NCI-H2227 (cell line): ENCODE data around the gene TIAM1.

Source experiments
- DNase-seq: peaks from one replicate; lab custom pipeline; 2025; ENCODE audit not compliant: unreplicated experiment; lab: John Stamatoyannopoulos, UW

TIAM1 gene, protein sequence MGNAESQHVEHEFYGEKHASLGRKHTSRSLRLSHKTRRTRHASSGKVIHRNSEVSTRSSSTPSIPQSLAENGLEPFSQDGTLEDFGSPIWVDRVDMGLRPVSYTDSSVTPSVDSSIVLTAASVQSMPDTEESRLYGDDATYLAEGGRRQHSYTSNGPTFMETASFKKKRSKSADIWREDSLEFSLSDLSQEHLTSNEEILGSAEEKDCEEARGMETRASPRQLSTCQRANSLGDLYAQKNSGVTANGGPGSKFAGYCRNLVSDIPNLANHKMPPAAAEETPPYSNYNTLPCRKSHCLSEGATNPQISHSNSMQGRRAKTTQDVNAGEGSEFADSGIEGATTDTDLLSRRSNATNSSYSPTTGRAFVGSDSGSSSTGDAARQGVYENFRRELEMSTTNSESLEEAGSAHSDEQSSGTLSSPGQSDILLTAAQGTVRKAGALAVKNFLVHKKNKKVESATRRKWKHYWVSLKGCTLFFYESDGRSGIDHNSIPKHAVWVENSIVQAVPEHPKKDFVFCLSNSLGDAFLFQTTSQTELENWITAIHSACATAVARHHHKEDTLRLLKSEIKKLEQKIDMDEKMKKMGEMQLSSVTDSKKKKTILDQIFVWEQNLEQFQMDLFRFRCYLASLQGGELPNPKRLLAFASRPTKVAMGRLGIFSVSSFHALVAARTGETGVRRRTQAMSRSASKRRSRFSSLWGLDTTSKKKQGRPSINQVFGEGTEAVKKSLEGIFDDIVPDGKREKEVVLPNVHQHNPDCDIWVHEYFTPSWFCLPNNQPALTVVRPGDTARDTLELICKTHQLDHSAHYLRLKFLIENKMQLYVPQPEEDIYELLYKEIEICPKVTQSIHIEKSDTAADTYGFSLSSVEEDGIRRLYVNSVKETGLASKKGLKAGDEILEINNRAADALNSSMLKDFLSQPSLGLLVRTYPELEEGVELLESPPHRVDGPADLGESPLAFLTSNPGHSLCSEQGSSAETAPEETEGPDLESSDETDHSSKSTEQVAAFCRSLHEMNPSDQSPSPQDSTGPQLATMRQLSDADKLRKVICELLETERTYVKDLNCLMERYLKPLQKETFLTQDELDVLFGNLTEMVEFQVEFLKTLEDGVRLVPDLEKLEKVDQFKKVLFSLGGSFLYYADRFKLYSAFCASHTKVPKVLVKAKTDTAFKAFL (N-terminal part only)

DNA sequence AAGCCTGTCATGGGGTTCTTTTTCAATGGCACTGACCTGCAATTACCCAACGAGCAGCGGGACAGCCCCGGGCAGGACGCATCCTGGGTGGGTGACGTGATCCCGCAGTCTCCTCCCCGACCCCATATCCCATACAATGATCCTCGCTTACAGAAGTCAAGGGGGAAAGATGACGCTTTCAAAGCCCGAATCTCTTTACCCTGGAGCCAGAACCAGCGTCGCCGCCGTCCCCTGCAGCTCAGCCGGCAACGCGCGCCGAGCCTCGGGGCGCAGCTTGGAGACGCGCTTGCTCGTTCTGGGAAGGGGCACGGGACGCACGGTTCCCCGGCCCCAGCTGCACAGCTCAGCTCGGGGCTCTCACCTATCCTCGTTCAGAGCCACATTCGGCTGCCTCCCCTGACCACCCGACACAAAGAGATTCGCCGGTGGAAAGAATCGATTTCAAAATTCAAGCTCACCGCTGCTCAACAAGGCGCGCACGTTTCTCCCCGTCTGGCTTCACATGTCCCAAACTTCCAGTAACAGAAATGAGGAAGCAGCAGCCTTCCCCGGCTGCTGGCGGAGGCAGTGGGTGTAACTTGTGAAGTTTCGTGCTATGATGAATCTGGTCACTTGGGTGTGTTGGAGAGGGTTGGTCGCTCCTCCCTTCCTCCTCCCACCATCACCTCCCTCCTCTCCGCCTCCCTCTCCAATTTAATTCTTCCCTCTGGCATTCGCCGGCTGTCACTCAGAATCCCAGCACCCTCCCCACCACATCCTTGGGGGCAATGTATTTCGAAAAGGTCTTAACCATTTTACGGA is at the start of gene TIAM1:
Gene TIAM1, minus strand, starts transcription at position 582 of the 801 bp plus-strand sequence. CDS start 77,289 bp downstream, outside the sequence.
- DNase-seq = peak; percentile 41

DNA sequence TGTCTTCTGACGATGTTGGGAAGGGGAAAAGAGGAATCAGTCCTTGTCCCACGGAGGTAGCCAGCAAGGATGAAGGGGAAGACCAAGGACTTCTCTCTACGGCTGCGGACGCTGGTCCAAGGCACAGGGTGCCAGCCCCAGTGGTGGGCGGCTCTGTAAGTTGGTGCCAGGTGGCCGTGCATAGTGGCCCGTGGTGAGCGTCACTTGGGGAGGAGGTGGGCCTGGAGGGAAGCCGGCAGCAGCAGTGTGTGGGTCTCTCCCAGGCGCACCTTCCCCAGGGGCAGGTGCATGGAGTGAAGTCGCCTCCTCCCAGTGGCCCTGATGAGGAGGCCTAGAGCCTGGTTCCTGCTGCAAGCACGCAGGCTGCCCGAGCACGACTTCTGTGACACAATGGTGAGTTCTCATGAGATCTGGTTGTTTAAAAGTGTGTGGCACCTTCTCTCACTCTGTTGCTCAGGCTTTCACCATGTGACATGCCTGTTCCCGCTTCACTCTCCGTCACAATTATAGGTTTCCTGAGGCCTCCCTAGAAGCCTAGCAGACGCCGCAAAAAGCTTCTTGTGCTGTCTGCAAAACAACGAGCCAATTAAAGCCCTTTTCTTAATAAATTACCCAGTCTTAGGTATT is 43.6 kb upstream of the TIAM1 start:
- peak; percentile 16 for DNase-seq

DNA sequence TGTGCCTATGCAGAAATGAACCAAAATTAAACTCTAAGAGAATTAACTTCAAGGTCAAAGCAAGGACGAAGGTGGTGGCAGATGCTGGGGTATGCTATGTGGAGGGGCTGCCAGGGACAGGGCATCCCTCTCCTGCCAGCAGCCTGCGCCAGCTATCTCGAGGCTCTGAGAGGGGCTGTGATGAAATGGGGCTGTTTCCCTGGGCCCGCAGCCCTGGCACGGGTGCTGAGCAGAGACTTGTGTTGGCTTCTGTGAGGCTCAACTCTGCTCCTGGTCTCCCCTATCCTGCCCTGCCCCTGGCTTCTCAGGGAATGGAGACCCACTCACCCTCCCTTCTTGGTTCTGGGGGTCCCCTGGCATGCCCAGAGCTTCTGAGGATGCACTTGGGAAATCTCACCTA is 41.9 kb upstream of the TIAM1 start:
- DNase-seq = no peak

DNA sequence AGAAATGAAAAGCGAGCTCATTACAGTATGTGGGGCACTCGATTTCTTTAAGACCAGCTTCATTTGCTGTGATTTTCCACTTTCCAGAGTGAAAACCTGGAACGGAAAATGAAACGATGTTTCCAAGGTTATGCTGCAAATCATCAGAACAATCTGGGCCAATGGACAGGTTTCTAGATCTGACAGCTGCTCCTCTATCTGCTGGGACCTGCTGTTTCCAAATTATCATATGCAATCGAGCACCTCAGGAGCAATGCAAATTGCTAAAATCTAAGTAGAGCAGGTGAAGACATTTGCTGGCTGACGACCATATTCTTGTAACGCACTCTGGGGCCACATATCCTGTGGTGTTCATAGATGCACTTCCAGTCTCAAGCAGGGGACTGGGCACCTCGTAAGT is 39.7 kb upstream of the TIAM1 start:
- no peak for DNase-seq

DNA sequence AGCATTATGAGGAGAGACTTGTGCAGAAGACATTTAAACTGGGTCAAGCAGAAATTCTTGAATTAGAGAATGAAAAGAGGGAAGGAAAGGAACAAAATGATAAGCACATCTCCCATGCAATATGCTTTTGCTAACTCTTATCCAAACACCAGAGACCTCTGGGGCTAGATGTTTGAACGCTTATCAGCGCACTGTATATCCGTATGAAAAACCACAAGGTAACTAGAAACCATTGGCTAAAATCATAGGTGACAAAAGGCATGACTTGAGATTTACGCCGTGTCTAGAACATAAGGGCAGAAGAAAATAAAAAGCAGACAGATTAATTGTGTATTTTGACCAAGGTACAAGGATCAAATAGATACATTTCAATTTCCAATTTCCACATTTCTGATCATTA is 38.0 kb upstream of the TIAM1 start:
- DNase-seq = no peak

DNA sequence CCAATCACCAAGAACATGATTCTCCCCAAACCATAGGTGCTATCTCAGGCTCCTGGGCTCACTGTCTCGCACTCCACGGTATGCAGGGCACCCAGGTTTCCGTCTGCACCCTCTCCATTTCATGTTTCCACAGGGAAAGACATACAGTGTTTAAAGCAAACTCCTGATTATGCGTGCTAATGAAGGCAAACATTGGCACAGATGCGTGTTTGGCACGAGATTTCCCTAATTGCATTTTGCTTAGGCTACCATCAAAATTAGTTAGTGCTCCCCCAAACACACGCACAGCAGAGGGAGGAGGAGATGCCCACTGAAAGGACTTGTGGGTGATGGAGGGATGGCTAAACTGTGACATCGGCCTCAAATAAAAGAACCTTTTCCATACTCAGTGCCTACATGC is 32.2 kb upstream of the TIAM1 start:
- no peak for DNase-seq

DNA sequence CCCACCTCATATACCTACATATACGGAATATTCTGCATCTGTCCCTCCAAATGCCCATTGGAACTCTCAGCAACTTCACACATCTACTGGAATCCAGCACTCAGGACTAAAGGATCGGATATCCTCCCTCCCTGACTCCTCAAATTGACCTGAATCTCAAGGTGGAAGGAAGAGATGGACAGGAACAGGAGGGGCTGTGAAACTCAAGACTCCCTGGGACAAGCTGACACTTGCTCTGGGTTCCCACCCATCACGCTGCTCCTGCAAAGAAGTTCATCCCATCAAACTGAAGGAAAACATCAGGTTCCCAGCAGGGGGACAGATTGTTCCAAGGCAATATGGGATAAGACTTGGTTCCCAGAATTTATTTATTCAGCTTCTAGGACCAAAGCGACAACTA is 30.3 kb upstream of the TIAM1 start:
- DNase-seq = no peak

DNA sequence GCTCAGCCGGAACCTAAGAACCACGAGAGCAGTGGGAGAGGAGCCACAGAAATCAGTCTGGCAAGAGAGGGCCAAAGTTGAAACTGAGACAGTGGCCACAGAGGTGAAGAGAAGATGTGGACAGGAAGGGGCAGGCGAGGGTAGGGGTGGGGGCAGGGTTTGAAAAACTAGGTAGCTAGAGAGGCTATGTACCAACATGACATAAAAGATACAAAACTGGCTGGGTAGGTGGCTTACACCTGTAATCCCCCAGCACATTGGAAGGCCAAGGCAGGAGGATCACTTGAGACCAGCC is 28.4 kb upstream of the TIAM1 start:
- DNase-seq = no peak

DNA sequence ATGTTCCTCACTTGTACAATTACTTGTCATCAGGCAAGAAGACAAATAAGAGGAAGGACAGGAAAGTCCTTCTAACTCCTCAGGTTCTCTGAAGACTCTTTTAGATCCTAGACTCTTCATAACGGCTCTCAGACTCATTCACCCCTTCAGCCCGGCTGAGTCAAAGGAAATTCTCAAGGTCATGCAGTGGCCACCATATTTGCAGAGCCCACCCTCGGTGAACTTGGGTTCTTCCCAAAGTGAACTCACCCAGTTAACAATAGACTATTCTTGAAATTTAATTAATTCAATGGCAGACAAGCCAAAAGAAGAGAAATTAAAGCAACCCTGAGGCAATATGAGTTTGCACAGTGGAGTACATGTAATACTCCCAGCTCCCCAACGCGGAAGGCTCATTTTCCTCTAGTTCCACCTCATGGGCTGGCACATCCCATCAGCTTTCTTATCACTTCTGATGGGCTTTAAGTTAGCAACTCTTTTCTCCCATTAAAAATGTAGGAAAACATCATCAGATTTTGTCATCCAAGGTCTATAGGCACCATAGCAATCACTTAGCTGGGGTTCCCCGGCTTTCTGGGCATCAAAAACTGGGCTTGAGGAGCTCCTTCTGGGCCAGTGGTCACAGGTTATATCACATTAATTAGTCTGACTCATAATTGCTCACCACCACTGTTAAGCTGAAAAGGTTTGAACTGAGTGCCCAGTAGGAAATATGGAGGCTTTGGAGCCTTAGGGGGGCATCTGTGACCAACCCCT is 27.8 kb upstream of the TIAM1 start:
- no peak for DNase-seq

DNA sequence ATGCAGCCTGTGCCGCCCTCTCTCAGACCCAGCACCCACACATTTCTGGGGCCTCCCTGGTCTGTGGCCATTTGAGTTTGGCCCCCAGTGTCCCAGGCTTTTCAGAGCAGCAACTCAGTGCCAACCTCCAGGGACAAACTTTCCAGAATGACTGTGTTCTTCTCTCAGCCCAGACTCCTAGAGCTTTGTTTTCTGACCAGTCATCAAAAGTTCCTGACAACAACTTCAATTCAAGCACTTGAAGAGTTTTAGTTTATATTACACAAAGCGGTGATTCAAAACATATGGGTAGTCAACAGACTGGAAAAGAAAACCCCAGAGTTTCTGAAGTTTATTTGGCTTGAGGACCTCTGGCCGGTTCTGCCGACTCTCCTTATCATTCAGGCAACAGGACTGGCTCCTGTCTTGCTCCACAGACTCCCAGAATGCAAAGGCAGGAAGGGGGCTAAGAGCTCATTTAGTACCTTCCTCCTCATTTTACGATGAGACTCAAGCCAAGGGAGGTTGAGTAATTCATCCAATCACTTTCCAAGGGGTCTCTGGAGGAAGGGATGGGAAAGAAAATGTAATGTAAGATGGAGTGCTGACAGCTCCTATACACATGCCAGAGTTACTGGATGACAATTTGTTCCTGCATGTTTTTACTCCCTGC is 27.0 kb upstream of the TIAM1 start:
- no peak for DNase-seq

DNA sequence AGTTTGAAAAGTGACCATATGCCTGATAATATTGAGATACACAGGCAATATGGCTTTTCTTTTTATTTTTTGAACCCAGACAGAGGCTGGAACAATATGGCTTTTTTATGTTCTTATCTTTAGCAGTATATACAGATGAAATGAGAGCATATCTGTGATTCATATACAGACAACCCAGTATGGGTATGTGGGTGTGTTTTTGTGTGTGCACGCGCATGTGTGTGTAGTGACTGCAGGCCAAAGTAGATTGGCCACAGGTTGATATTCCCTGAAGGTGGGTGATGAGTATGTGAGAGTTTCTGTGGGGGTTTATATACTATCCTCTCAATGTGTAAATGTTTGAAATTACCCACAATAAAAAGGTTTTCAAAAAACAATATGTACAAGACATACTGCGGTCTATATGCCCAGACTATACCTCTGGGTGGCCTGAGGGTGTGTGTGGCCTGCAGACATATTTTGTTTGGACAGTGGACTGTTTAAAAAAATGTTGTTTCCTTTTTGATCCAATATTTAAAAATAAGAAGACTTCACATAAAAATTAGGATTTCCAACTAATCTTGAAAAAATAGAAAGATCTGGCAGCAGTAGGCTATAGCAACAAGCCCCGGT is 26.3 kb upstream of the TIAM1 start:
- DNase-seq = no peak

DNA sequence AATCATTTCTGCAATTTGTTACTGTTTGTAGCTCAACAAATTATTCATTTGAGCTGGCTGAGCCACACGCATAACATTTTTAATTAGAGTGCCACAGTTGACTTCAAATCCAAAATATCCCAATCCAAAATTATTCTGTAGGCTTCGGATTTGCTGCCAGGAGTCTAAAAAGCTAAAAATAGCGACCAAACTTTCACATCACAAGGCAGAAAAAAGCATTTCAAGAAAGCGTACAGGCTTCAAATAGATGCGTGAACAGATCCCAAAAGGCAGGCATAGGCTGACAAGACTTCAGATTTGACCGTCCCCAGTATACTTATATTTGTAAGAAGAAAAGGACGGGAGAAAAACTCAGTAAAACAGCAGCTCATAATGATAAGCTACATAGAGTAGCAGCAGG is 24.3 kb upstream of the TIAM1 start:
- no peak for DNase-seq

DNA sequence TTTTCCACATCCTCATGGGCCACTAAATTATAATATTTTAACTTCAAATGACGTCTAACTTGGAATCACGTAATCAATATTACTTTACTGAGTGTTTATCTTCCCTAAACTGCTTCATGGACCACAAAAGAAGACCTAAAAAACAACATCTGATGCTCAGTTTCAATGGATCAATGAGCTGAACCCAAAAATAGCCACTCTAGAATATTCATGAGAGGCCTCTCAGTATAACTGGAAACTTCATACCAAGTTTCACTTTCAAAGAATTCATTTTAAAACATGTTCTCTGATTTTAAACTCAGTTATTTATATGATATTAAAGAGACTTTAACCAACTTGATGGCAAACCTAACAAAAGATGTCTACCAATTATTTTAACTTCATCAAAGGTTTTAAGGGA is 23.7 kb upstream of the TIAM1 start:
- DNase-seq = no peak

DNA sequence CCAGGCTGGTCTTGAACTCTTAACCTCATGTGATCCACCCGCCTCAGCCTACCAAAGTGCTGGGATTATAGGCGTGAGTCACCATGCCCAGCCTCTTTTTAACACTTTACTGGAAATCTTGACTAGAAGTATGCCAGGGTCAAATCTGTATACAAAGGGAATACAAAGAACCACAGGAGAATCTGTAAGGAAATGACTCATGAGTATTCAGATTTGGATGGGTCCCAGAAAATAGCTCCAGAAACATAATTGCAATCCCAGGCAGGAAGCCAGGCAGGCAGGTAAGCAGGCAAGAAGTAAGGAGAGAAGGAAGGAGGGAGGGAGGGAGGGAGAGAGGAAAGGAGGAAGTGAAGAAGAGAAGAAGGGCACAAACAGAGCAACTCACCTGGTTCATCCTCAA is 22.8 kb upstream of the TIAM1 start:
- DNase-seq = no peak

DNA sequence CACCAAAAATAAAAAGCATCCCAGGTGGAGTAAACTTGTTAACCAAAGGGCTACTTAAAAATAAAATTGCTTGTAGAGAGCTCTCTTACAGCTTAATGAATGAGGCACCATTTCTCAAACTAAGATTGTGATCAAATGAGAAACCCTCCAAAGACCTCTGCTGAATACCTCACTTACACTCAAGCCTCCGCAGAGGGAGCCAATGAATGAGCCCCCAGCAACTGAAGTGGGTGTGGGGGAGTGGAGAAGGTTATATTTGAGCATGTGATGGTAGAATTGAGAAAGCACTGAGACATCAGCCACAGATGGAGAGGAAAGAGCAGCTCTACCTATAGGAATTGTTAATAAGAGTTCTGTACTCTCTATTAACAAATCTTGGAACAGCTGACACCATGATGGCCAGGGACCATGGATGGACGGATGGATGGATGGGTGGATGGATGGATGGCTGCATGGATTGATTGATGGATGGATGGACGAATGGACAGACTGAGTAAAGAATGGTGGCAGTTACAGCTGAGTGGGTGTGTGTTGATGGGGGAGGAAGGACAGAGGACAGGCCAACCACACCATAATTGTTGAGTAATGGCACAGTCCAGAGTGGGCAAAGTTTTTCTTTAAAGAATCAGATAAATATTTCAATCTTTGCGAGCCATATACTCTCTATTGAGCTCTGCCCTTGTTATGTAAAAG is 20.3 kb upstream of the TIAM1 start:
- no peak for DNase-seq

DNA sequence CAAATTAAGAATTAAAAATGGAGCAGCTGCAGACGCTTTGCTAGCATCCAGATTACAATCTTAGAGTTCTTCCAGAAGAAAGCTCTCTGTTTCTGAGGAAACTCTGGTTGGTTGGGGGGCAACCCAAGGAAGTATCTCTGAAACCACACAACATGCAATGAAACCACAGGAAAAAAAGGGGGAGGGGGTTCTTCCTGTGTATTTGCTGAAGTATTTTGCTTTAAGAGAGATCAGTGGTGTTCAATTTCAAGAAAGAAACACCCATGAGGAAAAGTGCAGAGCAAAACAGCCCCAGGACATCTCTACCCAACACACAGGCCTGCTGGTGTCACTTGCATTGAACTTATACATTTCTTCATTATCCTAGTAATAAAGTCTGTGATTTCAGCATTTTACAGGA is 19.7 kb upstream of the TIAM1 start:
- DNase-seq = no peak

DNA sequence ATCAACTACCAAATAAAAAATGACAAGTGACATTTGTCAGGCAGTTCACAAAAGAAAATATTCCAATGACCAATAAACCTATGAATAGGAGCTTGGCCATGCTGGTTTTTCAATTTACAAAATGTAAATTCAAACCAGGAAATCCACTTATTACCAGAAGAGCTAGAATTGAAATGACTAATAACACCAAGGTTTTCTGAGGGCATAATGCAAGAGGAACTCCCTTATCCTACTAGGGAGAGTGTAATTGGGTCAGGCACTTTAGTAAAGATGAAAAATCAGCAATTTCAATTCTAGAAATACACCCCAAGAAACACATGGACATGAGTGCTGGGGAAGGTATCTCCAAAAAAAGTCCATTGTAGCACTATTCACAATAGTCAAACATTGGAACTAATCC is 16.7 kb upstream of the TIAM1 start:
- no peak for DNase-seq

DNA sequence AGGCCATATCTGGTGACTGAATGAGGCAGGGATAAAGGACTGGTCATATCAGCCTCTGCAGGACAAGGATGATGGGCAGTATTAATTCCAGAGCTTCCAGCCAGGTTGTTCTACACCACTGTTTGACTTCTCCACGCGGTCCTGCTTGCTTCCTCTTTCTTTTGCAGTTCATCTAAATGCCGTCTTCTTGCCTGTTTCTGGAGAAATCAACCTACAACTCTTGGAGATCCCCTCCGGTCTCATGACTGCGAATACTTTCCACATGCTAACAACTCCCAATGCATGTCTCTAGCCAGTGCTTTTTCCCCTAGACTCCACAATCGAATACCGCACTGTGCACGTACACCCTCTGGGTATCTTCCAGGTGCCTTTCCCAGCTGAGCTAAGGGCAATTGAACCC is 14.1 kb upstream of the TIAM1 start:
- no peak for DNase-seq
